Measurements from ENCODE around the gene GFRAL.
"Not testable (repeated sequence)": the region's sequence is repeated elsewhere in the genome, so short reads cannot be mapped to it uniquely, and the experiment has no call there.

Gene GFRAL, protein sequence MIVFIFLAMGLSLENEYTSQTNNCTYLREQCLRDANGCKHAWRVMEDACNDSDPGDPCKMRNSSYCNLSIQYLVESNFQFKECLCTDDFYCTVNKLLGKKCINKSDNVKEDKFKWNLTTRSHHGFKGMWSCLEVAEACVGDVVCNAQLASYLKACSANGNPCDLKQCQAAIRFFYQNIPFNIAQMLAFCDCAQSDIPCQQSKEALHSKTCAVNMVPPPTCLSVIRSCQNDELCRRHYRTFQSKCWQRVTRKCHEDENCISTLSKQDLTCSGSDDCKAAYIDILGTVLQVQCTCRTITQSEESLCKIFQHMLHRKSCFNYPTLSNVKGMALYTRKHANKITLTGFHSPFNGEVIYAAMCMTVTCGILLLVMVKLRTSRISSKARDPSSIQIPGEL

DNA sequence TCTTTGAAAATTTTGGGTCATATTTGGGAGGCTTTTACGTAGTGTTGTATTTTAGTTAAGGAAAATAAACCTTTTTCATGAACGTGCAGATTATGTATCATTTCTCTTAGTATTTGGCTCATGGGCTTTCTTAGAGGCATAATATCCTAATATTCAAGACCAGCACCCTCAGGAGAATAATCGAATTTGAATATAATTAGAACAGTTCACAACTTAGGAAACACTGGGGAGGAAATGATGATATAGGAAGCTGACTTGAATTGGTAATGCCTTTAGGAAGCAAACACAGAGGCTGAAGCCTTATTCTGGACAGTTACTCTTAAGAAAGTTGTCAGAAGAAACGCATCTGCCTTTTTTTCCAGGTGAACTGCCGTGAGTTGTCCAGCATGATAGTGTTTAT is at the start of gene GFRAL:
Gene GFRAL, plus strand, starts transcription at position 301 of the 400 bp plus-strand sequence. Its CDS starts 86 bp downstream, at position 387.
- DNase-seq (ENCODE audit: low spot score): no peak

DNA sequence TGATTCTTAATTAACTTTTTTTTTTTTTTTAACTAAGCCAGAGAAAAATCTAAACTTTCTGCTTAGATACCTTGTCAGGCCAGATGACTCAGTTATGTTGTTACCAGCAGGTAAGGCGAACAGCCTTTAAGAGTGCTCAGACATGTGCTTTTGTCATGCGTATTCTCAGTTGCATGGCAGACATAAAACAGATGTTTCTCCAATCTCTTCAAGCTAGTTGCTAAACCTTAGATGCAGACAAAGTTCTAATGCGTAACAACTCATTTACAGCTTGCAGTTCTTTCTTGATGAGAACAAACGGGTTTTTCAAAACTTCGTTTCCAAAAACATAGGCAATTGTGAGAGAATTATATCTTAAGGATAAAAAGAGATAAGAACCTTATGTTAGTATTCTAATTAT is 49.6 kb upstream of the GFRAL start:
- DNase-seq (ENCODE audit: low spot score): no peak

DNA sequence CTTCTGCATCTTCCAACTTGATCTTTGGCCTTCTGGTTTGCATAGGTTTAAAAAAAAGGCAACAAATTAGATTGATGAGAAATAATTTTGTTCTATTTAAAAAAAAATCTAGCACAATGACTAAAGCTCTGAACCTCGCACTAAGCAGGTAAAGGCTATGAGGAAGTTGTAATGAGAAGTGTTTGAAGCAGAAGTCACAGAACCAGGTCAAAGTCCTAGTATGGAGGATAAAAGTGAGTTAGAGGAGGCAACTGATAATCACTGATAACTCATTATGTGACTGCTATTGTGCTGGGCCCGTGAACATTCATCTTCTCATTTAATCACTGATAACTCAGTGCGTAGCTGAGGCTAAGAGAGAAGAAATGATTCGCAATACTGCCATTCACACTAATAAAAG is 46.1 kb upstream of the GFRAL start:
- DNase-seq (ENCODE audit: low spot score): no peak

DNA sequence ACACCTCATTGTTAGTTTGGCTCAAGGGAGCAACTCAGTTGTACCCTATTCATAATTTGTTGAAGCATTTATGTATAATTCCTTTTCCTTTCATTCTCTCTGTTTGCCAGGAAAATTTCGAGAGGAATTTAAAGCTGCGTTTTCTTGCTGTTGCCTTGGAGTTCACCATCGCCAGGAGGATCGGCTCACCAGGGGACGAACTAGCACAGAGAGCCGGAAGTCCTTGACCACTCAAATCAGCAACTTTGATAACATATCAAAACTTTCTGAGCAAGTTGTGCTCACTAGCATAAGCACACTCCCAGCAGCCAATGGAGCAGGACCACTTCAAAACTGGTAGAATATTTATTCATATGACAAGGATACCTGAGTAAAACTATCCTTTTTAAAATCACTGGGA is 45.2 kb upstream of the GFRAL start:
- DNase-seq (ENCODE audit: low spot score): no peak

DNA sequence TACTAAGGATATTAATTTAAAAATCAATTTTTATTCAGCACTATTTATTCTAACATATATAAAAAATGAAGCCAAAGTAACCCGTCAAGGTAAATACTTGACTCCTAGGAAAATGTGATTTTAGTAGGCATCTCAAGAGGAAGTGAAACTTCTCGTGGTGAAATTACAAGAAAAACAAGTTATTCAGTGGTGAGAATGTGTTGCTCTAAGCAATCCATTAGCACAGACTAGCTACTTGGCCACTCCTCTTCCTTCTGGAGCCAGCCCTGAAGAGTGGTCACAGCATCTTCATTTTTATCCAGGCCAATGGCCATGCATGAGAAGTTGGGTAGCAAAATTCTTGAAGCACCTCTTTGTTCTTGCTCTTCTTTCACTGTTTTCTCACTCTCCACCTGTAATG is 40.4 kb upstream of the GFRAL start:
- DNase-seq (ENCODE audit: low spot score): no peak

DNA sequence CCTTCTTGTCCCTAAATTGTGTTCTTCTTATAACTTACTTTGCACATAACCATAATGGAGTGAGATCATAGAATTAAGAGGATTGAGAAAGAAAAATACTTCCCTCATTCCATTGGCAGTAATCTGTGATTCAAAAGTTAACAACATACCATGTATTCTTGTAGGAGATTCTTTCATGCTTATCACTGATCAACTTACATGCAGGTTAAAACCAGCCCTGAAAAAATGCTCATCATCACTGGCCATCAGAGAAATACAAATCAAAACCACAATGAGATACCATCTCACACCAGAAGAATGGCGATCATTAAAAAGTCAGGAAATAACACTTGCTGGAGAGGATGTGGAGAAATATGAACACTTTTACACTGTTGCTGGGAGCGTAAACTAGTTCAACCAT is 36.5 kb upstream of the GFRAL start:
- DNase-seq (ENCODE audit: low spot score): no peak

DNA sequence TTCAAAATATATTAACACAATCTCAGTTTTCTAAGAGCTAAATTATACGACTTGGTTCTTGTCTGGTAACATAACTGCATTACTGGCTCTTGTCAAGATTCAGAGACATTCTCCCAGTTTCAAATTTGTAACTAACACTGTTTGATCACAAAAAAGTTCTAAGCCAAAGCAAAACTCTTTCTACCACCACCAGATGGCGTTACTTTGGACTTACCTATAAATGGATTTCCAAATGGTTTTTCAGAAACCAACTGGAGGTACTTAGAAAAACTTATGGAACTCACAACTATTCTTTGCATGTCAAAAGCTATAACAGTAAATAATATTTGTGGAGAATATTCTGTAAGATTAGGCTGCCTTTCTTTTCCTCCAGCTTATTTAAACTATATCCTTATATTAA is 34.2 kb upstream of the GFRAL start:
- no peak for DNase-seq (ENCODE audit: low spot score)

DNA sequence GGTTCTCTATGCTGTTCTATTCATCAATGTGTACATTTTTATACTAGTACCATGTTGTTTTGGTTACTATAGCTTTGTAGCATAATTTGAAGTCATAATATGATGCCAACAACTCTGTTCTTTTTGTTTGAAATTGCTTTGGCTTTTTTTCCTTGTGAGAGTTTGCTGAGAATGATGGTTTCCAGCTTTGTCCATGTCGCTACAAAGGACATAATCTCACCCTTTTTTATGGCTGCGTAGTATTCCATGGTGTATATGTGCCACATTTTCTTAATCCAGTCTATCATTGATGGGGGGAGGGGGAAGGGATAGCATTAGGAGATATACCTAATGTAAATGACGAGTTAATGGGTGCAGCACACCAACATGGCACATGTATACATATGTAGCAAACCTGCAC is 30.1 kb upstream of the GFRAL start:
- DNase-seq (ENCODE audit: low spot score): not testable (repeated sequence)

DNA sequence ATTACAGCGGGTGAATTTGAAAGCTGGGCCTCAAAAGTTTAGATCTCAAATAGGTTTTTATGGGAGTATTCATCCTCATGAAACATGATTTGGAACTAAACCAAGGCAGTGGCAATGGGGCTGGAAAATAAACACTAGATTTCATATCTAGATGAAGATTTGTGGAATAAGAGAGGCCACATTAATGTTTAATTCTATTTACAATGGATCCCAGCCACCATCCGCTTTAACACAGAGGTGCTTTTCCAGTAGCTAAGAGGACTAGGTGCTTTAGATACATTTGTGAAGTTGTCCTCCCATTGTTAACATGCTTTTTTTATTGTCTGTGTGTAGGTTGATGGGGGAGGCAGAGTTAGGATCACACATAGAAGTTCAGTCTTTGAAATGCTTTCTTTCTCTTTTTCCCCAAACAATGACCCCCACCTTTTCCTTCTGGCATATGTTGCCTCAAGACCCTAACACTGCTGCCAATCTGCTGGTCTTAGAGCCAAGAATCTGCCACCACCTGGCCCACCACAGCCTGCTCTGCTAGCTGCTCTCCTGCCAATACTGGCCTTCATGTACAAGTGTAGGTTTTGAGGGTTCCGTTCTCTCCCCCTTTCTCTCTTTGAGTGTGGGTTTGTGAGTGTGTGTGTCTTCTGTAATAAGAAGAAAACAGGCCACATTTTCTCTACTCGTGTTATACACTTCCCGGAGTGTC is 27.8 kb upstream of the GFRAL start:
- DNase-seq (ENCODE audit: low spot score): no peak

DNA sequence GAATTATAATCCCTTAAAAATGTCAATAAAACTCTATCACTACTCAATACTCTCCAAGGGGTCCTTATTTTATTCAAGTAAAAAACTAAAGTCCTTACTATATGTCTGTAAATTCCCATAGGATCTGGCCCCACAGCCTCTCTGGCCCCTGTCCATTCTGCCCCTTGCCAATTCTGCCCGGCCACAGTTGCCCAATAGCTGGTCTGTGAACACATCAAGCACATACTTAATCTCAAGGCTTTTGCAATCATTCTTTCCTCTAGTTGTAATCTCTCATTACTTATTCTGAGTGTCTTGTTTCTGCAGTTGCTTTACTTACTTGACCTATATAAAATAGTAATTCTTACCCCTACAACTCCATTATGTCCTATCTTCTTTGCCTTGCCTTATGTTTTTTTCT is 22.5 kb upstream of the GFRAL start:
- DNase-seq (ENCODE audit: low spot score): no peak

DNA sequence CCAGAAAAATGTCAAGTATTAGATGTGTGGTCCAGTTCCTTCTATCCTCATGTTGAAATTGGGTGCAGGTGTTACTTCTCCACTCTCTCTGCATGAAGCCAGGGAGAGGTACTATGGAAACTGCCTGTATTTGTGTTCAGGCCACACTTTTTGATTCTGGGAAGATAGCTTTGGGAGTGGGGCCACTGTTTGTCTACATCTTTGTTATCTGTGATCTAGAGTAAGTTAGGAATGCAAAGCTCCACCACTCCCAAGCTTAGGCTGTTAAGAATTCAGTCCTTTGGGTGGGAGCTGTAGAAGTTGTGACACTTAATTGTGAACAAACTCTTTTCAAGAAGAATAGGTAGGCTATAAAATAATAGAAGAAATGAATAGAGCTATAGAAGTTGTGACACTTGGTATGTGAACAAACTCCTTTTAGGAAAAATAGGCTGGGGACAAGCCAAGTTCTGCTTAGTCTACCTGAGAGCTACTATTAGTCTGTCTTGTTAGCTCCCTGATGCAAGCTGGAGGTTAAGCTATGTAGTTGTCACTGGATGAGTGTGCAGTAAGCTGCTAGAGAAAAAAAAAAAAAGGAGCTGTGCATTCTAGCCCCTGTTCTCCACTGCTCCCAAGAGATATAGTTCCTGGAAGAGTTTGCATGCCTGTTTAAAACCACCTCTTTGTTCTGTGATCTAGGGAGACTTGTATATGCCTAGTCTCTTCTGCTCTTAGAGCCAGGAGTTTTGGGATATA is 7.1 kb upstream of the GFRAL start:
- no peak for DNase-seq (ENCODE audit: low spot score)

DNA sequence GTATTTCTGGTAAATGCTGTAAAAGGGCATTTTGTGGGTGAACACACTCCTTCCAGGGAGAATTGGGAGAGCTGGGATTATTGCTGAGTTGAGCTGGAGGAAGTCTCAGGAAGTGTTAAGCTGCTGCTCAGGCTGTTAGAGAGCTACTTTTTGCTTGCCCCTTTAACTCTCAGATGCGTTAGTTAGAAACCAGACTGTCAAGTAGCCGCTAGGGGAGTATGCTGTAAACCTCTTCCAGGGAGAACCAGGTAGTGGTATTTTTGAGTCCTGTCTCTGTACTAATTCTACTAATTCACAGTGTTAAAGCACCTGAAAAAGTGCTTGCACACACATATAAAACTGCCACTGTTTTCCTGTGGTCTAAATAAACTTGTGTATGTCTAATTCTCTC is 6.6 kb upstream of the GFRAL start:
- DNase-seq (ENCODE audit: low spot score): no peak

DNA sequence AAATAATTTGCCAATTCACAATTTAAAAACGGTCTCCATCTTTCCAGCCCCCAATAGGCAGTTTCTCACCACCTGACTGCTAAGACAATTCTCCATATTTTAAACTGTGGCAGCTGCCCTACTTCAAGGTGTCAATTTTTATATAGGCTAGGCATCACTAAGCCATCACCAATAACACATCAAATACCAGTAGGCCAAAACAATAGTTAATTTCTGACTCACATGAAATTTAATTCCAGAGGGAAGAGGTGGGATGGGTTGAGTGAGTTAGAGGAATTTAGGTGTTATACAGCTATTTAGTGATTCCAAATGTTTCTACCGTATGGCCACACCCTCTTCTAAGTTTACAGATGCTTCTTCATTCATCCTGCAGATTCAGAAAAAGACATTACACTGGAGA is 49.9 kb downstream of the GFRAL start:
- DNase-seq (ENCODE audit: low spot score): no peak

DNA sequence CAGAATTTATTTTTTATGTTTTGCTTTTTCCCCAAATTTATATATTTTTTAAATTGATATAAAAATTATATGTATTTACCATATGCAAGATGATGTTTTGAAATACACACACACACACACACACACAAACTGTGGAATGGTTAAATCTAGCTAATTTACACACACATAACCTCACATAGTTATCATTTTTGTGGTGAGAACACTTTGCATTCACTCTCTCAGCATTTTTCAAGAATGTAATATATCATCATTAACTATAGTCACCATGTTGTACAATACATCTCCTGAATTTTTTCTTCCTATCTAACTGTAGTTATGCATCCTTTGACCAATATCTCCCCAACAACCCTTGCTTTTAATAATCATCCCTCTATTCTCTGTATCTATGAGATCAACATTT is 52.2 kb downstream of the GFRAL start:
- DNase-seq (ENCODE audit: low spot score): no peak

DNA sequence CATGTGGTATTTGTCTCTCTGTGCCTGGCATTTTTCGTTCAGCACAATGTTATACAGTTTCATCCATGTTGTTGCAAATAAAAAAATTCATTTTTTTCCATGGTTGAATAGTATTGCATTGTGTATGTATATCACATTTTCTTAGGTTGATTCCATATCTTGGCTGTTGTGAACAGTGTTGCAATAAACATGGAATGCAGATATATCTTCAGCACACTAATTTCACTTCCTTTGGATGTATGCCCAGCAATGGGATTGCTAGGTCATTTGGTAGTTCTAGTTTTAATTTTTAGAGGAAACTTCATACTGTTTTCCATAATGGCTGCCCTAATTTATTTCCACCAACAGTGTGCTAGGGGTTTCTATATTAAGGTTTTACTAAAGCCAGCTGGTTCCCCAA is 52.6 kb downstream of the GFRAL start:
- DNase-seq (ENCODE audit: low spot score): no peak

DNA sequence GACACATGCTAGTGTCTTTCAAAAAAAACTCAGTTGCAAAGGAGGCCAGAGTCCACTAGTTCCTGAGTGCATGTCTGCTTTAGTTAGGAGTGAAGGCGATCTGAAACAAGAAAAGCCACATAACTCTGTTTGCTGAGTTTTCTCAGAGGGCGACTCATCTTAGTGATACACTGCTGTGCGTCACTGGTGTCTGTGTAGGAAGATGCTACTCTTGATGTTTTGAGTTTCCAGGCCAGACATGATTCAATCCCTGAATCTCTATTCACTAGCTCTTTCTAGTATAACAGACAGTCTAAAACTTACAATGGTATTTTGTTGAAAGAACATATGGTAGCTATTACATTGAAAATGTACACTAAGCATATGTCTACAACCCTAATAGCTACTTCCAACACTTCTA is 60.9 kb downstream of the GFRAL start:
- no peak for DNase-seq (ENCODE audit: low spot score)

DNA sequence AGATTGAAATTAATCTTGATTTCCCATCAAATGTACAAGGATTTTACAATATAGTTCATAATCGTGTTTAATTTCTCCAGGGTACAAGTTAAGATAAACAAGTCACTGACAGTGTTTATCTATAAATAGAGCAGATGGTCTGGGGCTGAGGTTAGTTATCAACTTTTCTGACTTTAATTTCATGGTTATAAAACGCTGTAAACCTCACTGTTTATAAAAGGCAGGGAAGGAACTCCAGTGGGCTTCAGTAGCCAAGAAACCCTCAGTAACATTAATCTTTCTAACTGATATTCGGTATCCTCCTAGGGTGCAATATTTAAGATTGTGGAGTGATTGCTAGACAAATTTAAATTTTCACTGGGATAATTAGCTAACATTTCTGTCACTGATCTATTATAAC is 68.6 kb downstream of the GFRAL start:
- no peak for DNase-seq (ENCODE audit: low spot score)

DNA sequence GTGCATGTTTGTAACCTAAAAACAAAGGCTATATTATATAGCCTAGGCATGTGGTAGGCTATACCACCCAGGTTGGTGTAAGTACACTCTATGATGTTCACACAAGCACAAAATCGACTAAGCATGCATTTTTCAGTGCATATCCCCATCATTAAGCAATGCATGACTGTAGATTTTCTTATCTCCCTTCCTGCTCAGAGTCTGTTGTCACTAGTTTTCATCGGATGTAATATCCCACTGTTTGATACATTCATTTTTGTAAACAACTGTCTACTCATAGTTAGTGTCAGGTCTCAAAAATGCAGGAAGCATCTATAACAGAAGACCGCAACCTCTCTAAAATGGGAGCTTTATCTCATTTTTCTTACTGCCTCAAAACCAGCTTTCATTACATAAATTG is 70.7 kb downstream of the GFRAL start:
- DNase-seq (ENCODE audit: low spot score): no peak

DNA sequence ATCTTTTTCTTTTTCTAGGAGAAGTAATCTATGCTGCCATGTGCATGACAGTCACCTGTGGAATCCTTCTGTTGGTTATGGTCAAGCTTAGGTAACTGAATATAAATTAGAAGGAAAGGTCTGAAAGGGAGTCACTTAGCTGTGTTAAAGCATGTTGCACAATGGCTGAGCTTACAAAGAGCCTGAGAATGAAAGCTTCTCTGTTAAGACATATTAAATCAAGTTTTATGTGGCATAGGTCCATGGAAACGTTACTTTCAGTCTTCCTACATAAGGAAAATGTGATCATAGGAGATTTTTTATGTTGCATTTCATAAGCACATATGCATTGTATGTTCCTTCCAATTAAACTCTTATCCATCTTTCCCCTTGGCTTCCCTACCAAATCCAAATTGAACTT is 72.1 kb downstream of the GFRAL start:
- no peak for DNase-seq (ENCODE audit: low spot score)

DNA sequence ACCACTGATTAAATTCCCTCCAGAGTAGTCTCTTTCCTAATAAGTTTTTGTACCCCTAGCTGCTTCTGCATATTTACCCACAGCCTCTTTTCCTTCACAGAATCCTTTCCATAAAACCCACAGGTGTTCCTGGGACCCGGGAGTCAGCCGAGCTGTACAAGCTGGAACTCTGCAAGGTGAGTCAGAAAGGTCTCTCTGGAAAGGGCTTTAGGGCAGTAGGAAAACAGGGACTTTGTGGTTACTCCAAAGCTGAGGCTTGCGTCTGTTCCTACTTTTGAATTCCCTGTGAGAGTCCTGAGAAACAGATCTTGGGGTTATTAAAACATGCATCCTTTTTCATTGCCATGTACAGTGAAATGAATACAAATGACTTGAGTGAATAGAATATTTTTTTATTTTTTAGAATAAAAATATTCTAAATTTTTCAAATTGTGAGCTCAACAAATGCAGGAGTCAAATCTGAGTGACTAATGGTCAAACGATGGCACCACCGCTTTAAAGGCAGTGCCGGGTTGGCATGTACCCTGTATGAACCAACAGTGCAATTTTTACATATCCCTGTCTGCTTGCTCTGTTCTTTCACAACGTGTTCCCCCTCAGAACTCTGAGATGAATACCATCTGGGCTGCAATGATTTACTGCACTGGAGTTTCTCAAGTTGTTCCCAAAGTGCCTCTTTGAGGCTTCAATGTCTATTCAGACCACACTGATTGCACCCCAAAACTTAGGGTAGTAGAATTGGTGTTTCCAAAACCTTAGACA is 78.4 kb downstream of the GFRAL start:
- no peak for DNase-seq (ENCODE audit: low spot score)

DNA sequence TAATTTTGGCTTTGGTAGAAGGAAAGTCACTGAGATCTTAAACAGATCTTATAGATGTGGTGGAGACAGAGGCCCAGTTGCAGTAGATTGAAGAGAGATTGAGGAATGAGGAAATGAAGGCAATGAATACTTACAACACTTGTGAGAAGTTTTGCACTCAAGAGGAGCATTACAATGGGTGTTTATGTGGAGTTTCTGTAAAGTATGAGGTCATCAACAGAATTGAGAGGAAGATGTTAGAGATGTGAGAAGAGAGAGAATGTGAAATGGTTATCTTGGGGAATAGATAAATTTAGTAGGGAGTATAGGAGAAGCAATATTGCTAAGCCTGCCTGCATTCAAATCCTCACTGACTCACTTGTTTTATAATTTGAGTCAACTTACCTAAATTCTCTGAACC is 83.4 kb downstream of the GFRAL start:
- no peak for DNase-seq (ENCODE audit: low spot score)

DNA sequence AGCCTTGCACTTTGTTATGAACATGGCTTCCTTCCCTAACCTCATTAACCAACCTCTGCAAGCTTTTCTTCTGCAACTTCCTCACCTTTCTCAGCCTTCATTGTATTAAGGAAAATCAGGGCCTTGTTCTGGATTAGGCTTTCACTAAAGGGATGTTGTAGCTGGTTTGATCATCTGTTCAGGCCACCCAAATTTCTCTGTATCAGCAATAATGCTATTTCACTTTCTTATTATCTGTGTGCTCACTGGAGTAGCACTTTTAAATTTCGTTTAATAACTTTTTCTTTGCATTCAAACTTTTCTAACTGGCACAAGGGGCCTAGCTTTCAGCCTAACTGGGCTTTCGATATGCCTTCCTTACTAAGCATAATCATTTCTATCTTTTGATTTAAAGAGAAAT is 96.7 kb downstream of the GFRAL start:
- no peak for DNase-seq (ENCODE audit: low spot score)
